ENCODE measurements around the gene MB.

The MB gene

DNA sequence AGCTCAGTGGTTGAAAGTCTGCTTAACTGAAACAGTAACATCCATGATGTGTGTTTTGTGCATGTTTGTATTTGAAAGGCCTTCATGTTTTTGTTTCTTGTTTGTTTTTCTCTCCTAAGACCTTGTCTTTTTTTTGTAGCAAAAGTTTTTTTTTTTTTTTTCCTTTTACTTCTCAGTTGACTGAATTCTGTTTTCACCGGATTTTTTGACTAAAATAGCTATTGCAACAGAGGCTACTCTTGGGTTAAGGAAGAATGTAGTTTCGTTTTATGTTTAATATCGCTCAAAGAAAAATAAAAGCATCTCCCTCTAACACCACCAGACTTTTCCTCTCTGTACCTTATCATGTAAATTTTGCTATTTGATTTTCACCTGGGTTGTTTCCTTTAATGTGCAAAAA is 46.2 kb upstream of the MB start (continued):
- TF ChIP-seq, protein P1, sequence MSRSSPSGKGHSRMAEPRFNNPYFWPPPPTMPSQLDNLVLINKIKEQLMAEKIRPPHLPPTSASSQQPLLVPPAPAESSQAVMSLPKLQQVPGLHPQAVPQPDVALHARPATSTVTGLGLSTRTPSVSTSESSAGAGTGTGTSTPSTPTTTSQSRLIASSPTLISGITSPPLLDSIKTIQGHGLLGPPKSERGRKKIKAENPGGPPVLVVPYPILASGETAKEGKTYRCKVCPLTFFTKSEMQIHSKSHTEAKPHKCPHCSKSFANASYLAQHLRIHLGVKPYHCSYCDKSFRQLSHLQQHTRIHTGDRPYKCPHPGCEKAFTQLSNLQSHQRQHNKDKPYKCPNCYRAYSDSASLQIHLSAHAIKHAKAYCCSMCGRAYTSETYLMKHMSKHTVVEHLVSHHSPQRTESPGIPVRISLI (tag by site-specific recombination; IDR thresholded peaks at IDR 0.05): no peak
- TF ChIP-seq, protein P2, sequence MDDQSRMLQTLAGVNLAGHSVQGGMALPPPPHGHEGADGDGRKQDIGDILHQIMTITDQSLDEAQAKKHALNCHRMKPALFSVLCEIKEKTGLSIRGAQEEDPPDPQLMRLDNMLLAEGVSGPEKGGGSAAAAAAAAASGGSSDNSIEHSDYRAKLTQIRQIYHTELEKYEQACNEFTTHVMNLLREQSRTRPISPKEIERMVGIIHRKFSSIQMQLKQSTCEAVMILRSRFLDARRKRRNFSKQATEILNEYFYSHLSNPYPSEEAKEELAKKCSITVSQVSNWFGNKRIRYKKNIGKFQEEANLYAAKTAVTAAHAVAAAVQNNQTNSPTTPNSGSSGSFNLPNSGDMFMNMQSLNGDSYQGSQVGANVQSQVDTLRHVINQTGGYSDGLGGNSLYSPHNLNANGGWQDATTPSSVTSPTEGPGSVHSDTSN (CRISPR knock-in tag; IDR thresholded peaks at IDR 0.05): no peak
- no peak for TF ChIP-seq ZNF214 (tag by site-specific recombination; IDR thresholded peaks at IDR 0.05; ENCODE audit: borderline replicate concordance)
- no peak for TF ChIP-seq KLF8 (tag by site-specific recombination; IDR thresholded peaks at IDR 0.05)
- TF ChIP-seq ZNF791 (tag by site-specific recombination; IDR thresholded peaks at IDR 0.05): no peak
- TF ChIP-seq ZNF660 (tag by site-specific recombination; IDR thresholded peaks at IDR 0.05): no peak
- TF ChIP-seq ZNF239 (tag by site-specific recombination; IDR thresholded peaks at IDR 0.05): no peak
- no peak for TF ChIP-seq MEIS1 (CRISPR knock-in tag; IDR thresholded peaks at IDR 0.05; ENCODE audit: borderline replicate concordance)
- TF ChIP-seq ZNF560 (tag by site-specific recombination; IDR thresholded peaks at IDR 0.05; ENCODE audit: borderline replicate concordance): no peak
- no peak for TF ChIP-seq ZNF843 (tag by site-specific recombination; IDR thresholded peaks at IDR 0.05)
- TF ChIP-seq ZNF701 (tag by site-specific recombination; IDR thresholded peaks at IDR 0.05): no peak
- no peak for TF ChIP-seq ZNF658 (tag by site-specific recombination; IDR thresholded peaks at IDR 0.05)
- TF ChIP-seq ZBTB1 (tag by site-specific recombination; IDR thresholded peaks at IDR 0.05): no peak

DNA sequence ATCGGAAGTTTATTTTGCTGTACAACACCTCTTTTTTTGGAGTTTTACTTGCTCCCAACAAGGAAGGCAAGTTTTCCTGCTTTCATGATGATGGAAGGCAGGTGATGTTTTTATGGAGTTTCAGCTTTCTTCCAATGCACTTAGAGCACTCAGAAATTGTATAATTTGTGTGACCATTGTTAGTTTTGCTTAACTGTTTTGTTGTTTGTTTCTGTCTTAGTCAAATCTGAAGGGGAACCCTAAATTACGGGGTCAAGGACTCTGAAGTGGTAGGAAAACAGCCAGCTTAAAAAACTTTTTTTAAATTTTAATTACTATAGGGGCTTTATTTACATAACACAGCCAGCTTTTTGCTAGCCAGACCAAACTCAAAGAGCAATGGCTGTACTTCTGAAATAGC is 45.8 kb upstream of the MB start:
- TF ChIP-seq ZNF404 (tag by site-specific recombination; IDR thresholded peaks at IDR 0.05): no peak
- TF ChIP-seq, protein P3, sequence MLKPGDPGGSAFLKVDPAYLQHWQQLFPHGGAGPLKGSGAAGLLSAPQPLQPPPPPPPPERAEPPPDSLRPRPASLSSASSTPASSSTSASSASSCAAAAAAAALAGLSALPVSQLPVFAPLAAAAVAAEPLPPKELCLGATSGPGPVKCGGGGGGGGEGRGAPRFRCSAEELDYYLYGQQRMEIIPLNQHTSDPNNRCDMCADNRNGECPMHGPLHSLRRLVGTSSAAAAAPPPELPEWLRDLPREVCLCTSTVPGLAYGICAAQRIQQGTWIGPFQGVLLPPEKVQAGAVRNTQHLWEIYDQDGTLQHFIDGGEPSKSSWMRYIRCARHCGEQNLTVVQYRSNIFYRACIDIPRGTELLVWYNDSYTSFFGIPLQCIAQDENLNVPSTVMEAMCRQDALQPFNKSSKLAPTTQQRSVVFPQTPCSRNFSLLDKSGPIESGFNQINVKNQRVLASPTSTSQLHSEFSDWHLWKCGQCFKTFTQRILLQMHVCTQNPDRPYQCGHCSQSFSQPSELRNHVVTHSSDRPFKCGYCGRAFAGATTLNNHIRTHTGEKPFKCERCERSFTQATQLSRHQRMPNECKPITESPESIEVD (tag by site-specific recombination; IDR thresholded peaks at IDR 0.05): peak; percentile 59
- H3K4me3 ChIP-seq (ENCODE audit: low read depth, low read length): no peak overlapping the region
- no peak overlapping the region for H3K27ac ChIP-seq (ENCODE audit: extremely low read depth, low read depth, low read length)
- no peaks in the 10 kb centered on the region for H3K9me3 ChIP-seq (ENCODE audit: control insufficient read depth, insufficient read depth, low read depth, low read length)
- H3K36me3 ChIP-seq (ENCODE audit: control insufficient read depth in 2 of 2, insufficient read depth in 1 of 2, low read length in 2 of 2): no peaks in the 10 kb centered on the region
- POLR2A ChIA-PET: no interaction called here
- CTCF ChIA-PET: interaction anchor here (0.7 to 1.7 kb wide), 2 partner anchors 35 to 532 kb away, joined by 3 to 6 read pairs; no protein-coding TSS in a partner anchor
- no peaks in the 10 kb centered on the region for H3K4me1 ChIP-seq (ENCODE audit: control insufficient read depth, insufficient read depth, low read length)

DNA sequence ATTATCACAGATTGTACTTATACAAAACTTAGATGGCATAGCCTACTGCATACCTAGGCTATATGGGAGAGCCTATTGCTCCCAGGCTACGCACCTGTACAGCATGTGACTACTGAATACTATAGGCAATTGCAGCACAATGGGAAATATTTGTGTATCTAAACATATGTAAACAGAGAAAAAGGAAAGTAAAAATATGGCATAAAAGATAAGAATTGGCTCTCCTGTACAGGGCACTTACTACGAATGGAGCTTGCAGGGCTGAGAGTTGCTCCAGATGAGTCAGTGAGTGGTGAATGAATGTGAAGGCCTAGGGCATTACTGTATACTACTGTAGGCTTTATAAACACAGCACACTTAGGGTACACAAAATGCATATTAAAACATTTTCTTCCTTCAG is 44.3 kb upstream of the MB start:
- TF ChIP-seq ZBTB7A (tag by site-specific recombination; IDR thresholded peaks at IDR 0.05; ENCODE audit: low read depth) (no peak), ZNF660 (tag by site-specific recombination; IDR thresholded peaks at IDR 0.05) (no peak), KLF16 (tag by site-specific recombination; IDR thresholded peaks at IDR 0.05) (no peak)
- TF ChIP-seq, protein P4, sequence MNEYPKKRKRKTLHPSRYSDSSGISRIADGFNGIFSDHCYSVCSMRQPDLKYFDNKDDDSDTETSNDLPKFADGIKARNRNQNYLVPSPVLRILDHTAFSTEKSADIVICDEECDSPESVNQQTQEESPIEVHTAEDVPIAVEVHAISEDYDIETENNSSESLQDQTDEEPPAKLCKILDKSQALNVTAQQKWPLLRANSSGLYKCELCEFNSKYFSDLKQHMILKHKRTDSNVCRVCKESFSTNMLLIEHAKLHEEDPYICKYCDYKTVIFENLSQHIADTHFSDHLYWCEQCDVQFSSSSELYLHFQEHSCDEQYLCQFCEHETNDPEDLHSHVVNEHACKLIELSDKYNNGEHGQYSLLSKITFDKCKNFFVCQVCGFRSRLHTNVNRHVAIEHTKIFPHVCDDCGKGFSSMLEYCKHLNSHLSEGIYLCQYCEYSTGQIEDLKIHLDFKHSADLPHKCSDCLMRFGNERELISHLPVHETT (tag by site-specific recombination; IDR thresholded peaks at IDR 0.05): no peak
- TF ChIP-seq, protein P5, sequence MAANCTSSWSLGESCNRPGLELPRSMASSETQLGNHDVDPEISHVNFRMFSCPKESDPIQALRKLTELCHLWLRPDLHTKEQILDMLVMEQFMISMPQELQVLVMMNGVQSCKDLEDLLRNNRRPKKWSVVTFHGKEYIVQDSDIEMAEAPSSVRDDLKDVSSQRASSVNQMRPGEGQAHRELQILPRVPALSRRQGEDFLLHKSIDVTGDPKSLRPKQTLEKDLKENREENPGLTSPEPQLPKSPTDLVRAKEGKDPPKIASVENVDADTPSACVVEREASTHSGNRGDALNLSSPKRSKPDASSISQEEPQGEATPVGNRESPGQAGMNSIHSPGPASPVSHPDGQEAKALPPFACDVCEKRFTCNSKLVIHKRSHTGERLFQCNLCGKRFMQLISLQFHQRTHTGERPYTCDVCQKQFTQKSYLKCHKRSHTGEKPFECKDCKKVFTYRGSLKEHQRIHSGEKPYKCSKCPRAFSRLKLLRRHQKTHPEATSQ (tag by site-specific recombination; IDR thresholded peaks at IDR 0.05): no peak
- Histone ChIP-seq H3K36me3 (ENCODE audit: control insufficient read depth in 2 of 2, insufficient read depth in 1 of 2, low read length in 2 of 2) (no peaks in the 10 kb centered on the region), H3K9me3 (ENCODE audit: control insufficient read depth, insufficient read depth, low read depth, low read length) (no peaks in the 10 kb centered on the region), H3K4me1 (ENCODE audit: control insufficient read depth, insufficient read depth, low read length) (peaks cover 10% of the 10 kb centered on the region), H3K27ac (ENCODE audit: extremely low read depth, low read depth, low read length) (no peak overlapping the region), H3K4me3 (ENCODE audit: low read depth, low read length) (no peak overlapping the region)
- CTCF ChIA-PET: interaction anchor here (0.6 kb wide), 1 partner anchor 79 kb away, joined by 5 read pairs; no protein-coding TSS in a partner anchor
- POLR2A ChIA-PET: no interaction called here

Data from HEK293 (cell line).